ENCODE results near the gene ATP2B2. TPM values are rescaled to one million over a fixed set of nuclear protein-coding genes. Genes with fewer than 3 reads are reported as not detected.

ATP2B2 gene
- total and polyA plus RNA-seq, 2 of the 8 experiments (the other 6 are each of a cell fraction or from before 2014, with no cell fraction given) = 0.14 to 1.2 TPM

DNA sequence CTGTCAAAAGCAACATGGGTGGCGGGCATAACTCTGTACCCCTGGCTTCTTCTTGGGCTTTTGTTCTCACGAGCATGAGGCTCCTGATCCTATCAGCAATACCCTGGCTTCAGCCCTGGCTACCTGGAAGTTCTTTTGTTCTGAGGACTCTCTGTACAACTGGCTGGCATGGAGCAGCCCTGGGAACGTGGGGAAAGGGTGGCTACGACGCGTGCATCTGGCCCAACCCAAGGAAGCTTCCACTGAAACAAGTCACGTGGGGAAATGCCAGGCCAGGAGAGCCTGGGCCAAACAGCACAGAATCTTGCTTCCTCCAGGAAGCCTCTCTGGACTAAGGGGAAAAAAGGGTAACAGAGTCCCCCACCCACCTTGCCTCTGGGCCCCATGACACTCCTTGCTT is 22.7 kb upstream of the ATP2B2 start:
- ChIA-PET CTCF (ENCODE audit: partially characterized antibody) (interaction anchor here (1.2 kb wide), 1 partner anchor 16 kb away, joined by 3 read pairs; no protein-coding TSS in a partner anchor), POLR2A (ENCODE audit: partially characterized antibody) (no interaction called here)
- Histone ChIP-seq H2AFZ (ENCODE audit: low read length) (no peak overlapping the region), H3K79me1 (ENCODE audit: low read depth, low read length) (no peaks in the 10 kb centered on the region), H3K4me2 (ENCODE audit: insufficient read depth in 1 of 2, low read depth in 2 of 2, low read length in 2 of 2) (no peak overlapping the region), H2BK120ac (replicated peaks; ENCODE audit: low read depth, low read length) (no peak overlapping the region), H4K91ac (replicated peaks; ENCODE audit: insufficient read length, low read length) (no peak overlapping the region), H3K4ac (replicated peaks; ENCODE audit: insufficient read length, low read depth, low read length) (no peak overlapping the region), H4K8ac (ENCODE audit: extremely low read depth, insufficient read depth, low read length) (no peak overlapping the region), H2BK15ac (ENCODE audit: low read length) (no peak overlapping the region), H2BK12ac (ENCODE audit: low read depth, low read length) (no peak overlapping the region), H3K14ac (ENCODE audit: insufficient read length) (no peak overlapping the region), H3K18ac (ENCODE audit: extremely low read depth, low read length) (no peak overlapping the region), H2AK5ac (ENCODE audit: low read depth, low read length) (no peak overlapping the region), H2BK5ac (ENCODE audit: low read depth, low read length) (no peak overlapping the region), H3K23ac (ENCODE audit: insufficient read length) (no peak overlapping the region), H3K56ac (replicated peaks; ENCODE audit: insufficient read length, low read depth, low read length) (no peak overlapping the region), H2BK20ac (ENCODE audit: low read length) (no peak overlapping the region), H4K20me1 (replicated peaks in 1 of 2; ENCODE audit: control insufficient read depth in 1 of 2, insufficient read depth in 2 of 2, low read length in 2 of 2) (no peaks in the 10 kb centered on the region), H3K23me2 (ENCODE audit: low read depth, low read length) (no peaks in the 10 kb centered on the region), H3K9ac (replicated peaks in 1 of 4; ENCODE audit: extremely low read depth in 1 of 4, low read depth in 3 of 4, low read length in 3 of 4) (no peak overlapping the region), H3K4me3 (ENCODE audit: extremely low read depth in 1 of 4, insufficient read depth in 2 of 4, low read depth in 3 of 4, low read length in 4 of 4) (no peak overlapping the region), H3K4me1 (replicated peaks in 1 of 4; ENCODE audit: control insufficient read depth in 3 of 4, insufficient read depth in 4 of 4, low read length in 3 of 4) (no peaks in the 10 kb centered on the region), H3K9me3 (ENCODE audit: insufficient read depth in 2 of 2, low read depth in 1 of 2, low read length in 1 of 2) (no peaks in the 10 kb centered on the region), H3K27me3 (replicated peaks in 1 of 4; ENCODE audit: control insufficient read depth in 3 of 4, extremely low read depth in 1 of 4, insufficient read depth in 3 of 4, low read length in 3 of 4) (no peaks in the 10 kb centered on the region), H3K36me3 (ENCODE audit: control insufficient read depth in 2 of 4, insufficient read depth in 4 of 4, low read length in 3 of 4) (no peaks in the 10 kb centered on the region), H3K79me2 (ENCODE audit: control insufficient read depth in 1 of 2, insufficient read depth in 2 of 2, low read length in 2 of 2) (no peaks in the 10 kb centered on the region), H4K5ac (ENCODE audit: insufficient read length, low read depth, low read length) (no peak overlapping the region), H3K27ac (ENCODE audit: low read depth, low read length) (no peak overlapping the region)
- 86% methylated on average over 6 of the region's 7 CpGs; no CpG with 5 or more reads in 1 of the 2 experiments for WGBS, 2 experiments (ENCODE audit: extremely low coverage in 1 of 2, insufficient coverage in 1 of 2, insufficient read length in 1 of 2, insufficient replicate concordance in 2 of 2, low coverage in 1 of 2, low lambda C conversion rate in 2 of 2, missing lambda C conversion rate in 1 of 2)
- FAIRE-seq = no peak
- DNase-seq (ENCODE audit: low read depth in 1 of 2, low spot score in 2 of 2) = no peak
- TF ChIP-seq RAD21 (IDR thresholded peaks at IDR 0.05 in 1 of 2, conservative IDR thresholded peaks at IDR 0.05 in 1 of 2; ENCODE audit: low read depth in 2 of 2, low read length in 2 of 2) = no peak
- no peak for TF ChIP-seq BACH1 (IDR thresholded peaks at IDR 0.05; ENCODE audit: low read length)
- no peak for TF ChIP-seq SP1 (IDR thresholded peaks at IDR 0.05; ENCODE audit: low read depth, low read length)
- no peak for TF ChIP-seq SUZ12 (IDR thresholded peaks at IDR 0.05; ENCODE audit: low read length)
- no peak for TF ChIP-seq SRF (IDR thresholded peaks at IDR 0.05; ENCODE audit: low read depth, low read length)
- no peak for TF ChIP-seq KDM1A (IDR thresholded peaks at IDR 0.05; ENCODE audit: borderline replicate concordance, low read length)
- no peak for TF ChIP-seq SP2 (IDR thresholded peaks at IDR 0.05; ENCODE audit: low read length)
- no peak for TF ChIP-seq NRF1 (IDR thresholded peaks at IDR 0.05; ENCODE audit: low read depth, low read length)
- TF ChIP-seq USF2 (IDR thresholded peaks at IDR 0.05; ENCODE audit: low read length) = no peak
- no peak for TF ChIP-seq TBP (IDR thresholded peaks at IDR 0.05; ENCODE audit: low read depth, low read length)
- no peak for TF ChIP-seq BCL11A (IDR thresholded peaks at IDR 0.05; ENCODE audit: low read depth in 2 of 2, low read length in 2 of 2)
- no peak for TF ChIP-seq RBBP5 (IDR thresholded peaks at IDR 0.05; ENCODE audit: borderline replicate concordance, low read depth, low read length)
- TF ChIP-seq FOSL1 (IDR thresholded peaks at IDR 0.05; ENCODE audit: insufficient read depth, low read depth, low read length) = no peak
- no peak for TF ChIP-seq CHD1 (IDR thresholded peaks at IDR 0.05; ENCODE audit: low read depth, low read length)

Data from H1 (cell line).